ENCODE results near the gene ZNF674.

GRCh38 chrX:46459603-46460002 lies 85.6 kb downstream of the ZNF674 start:
- TF ChIP-seq GATA2 (IDR thresholded peaks at IDR 0.05; ENCODE audit: low read depth, low read length) (no peak), GATA3 (IDR thresholded peaks at IDR 0.05; ENCODE audit: low read depth, low read length) (no peak)
